ENCODE results near the gene NUP93.
A peak's percentile ranks its signal among the peaks of the same experiment; 100 is the strongest.

Gene NUP93

DNA sequence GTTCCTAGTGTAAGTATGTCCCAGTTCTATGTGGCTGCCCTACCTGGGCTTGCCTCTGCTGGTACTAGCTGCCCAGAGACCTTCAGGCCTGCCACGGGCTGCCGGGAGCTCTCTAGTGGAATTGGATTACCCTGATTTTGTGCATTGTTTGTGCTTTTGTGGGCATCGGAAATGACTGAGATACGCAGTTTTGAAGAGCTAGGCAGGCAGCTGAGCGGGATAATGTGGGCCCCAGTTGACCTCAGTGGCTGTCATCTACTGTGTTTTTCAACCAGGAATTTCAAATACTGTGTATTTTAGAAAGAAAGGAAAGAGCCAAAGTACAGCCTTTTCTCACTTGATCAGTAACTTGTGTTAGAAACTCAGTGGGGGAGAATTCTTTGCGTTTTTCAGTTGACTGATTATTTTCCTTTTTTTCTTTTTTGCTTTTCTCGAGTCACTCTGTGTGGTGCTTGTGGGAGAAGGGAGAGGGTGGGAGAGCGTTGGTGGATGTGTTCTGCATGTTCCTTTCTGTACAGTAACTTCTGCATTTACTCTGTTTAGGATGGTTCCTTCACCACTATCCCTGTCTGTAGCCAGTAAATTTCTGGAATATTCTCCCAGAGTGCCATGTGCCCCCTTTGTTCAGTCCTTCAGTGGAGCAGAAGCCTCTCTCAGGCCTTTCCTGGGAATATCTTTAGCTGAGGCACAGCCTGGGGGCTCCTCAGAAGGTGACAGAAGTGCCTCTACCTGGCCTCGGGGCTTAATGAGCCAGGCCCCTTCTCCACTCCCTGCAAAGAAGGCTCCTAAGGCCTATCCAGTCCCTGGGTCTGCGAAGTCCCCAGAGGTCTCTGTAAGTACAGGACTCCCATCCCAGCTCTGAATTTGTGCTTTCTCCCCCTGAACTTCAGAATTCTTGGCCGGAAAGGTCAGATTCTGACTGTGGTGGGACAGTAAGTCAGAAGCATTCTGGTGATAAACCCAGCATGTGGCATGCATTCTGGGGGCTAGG is 120.1 kb downstream of the NUP93 start:
- H3K36me3 Mint-ChIP-seq, result no peaks in the 10 kb centered on the region
- H3K4me1 Mint-ChIP-seq, result peaks cover 33% of the 10 kb centered on the region
- H3K4me3 Mint-ChIP-seq, result no peak overlapping the region
- H3K9me3 Mint-ChIP-seq, result no peaks in the 10 kb centered on the region
- no peak overlapping the region for H3K27ac Mint-ChIP-seq
- H3K27me3 Mint-ChIP-seq, result no peaks in the 10 kb centered on the region

DNA sequence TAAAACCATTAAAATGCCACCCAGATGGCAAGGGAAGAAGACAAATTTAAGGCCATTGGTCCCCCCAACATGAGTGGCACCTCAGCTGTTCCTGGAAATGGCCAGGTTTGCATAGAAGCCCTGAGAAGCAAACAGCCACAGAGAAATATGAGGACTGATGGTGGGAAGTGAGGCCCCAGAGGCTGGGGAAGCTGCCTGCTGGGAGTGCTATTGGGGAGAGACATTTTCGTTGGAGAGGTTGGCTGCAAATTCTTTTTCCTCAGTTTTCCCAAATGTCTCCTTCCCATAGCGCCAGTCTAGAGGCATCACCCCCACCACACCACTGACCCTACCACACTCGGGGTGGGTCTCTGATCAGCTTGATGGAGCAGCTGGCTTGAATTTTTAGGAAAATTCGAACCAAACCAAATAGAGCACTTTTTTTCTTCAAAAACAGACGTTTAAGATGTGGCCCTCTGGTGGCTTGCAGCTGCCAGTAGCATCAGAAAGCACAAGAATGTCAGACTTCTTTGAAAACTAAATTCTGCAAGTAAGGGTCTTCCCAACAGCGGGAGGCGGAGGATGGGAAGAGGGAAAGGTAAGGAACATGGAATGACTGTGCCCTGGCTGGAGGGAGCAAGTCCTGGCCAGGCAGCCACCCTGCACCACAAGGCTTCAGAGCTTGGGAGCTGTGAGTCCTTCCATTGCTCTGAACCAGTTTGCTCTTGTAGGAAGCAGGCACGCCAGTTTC is 121.9 kb downstream of the NUP93 start:
- H3K9me3 Mint-ChIP-seq, result no peaks in the 10 kb centered on the region
- no peak overlapping the region for H3K27ac Mint-ChIP-seq
- no peaks in the 10 kb centered on the region for H3K27me3 Mint-ChIP-seq
- no peak overlapping the region for H3K4me3 Mint-ChIP-seq
- H3K36me3 Mint-ChIP-seq, result no peaks in the 10 kb centered on the region
- peaks cover 31% of the 10 kb centered on the region for H3K4me1 Mint-ChIP-seq

DNA sequence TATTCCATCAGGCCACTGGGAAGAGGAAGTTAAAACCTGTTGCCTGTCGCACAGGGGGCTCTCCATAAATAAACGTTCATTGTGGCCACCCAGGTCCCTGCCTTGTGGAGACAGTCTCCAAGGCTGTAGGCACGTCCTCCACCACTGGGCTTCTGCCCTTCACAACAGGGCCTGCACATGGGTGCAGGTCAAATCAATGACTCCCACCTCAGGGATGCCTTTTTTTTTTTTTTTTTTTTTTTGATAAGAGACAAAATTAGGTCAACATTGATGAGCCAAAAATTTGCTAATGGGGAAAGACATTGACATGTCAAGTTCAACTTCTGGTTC is 122.4 kb downstream of the NUP93 start:
- Mint-ChIP-seq H3K4me1 (peaks cover 26% of the 10 kb centered on the region), H3K4me3 (no peak overlapping the region), H3K36me3 (no peaks in the 10 kb centered on the region), H3K27ac (no peak overlapping the region), H3K9me3 (no peaks in the 10 kb centered on the region), H3K27me3 (no peaks in the 10 kb centered on the region)

- no peaks in the 10 kb centered on the region for H3K27me3 Mint-ChIP-seq
- no peak overlapping the region for H3K4me3 Mint-ChIP-seq
- H3K36me3 Mint-ChIP-seq, result no peaks in the 10 kb centered on the region
- H3K27ac Mint-ChIP-seq, result no peak overlapping the region
- peaks cover 20% of the 10 kb centered on the region for H3K4me1 Mint-ChIP-seq
- H3K9me3 Mint-ChIP-seq, result no peaks in the 10 kb centered on the region
Observed at GRCh38 chr16:56852968-56853367, 123.0 kb downstream of the NUP93 start.

GRCh38 chr16:56855201-56855600 is 125.3 kb downstream of the NUP93 start:
- Mint-ChIP-seq H3K36me3 (no peaks in the 10 kb centered on the region), H3K9me3 (no peaks in the 10 kb centered on the region), H3K27me3 (no peaks in the 10 kb centered on the region), H3K4me1 (peaks cover 22% of the 10 kb centered on the region), H3K27ac (no peak overlapping the region), H3K4me3 (no peak overlapping the region)

- no peak overlapping the region for H3K27ac Mint-ChIP-seq
- no peak overlapping the region for H3K4me3 Mint-ChIP-seq
- no peaks in the 10 kb centered on the region for H3K36me3 Mint-ChIP-seq
- no peaks in the 10 kb centered on the region for H3K27me3 Mint-ChIP-seq
- no peaks in the 10 kb centered on the region for H3K9me3 Mint-ChIP-seq
- peaks cover 29% of the 10 kb centered on the region for H3K4me1 Mint-ChIP-seq
Observed at GRCh38 chr16:56855946-56856345, 126.0 kb downstream of the NUP93 start.

GRCh38 chr16:56856876-56857447 is 127.0 kb downstream of the NUP93 start:
- H3K4me3 Mint-ChIP-seq, result no peak overlapping the region
- peaks cover 38% of the 10 kb centered on the region for H3K4me1 Mint-ChIP-seq
- no peaks in the 10 kb centered on the region for H3K9me3 Mint-ChIP-seq
- no peaks in the 10 kb centered on the region for H3K36me3 Mint-ChIP-seq
- H3K27ac Mint-ChIP-seq, result no peak overlapping the region
- H3K27me3 Mint-ChIP-seq, result no peaks in the 10 kb centered on the region

- Mint-ChIP-seq H3K4me1 (peaks cover 49% of the 10 kb centered on the region), H3K9me3 (no peaks in the 10 kb centered on the region), H3K4me3 (no peak overlapping the region), H3K36me3 (no peaks in the 10 kb centered on the region), H3K27ac (peak overlapping the region; percentile 70), H3K27me3 (no peaks in the 10 kb centered on the region)
Observed at GRCh38 chr16:56858374-56858773, 128.4 kb downstream of the NUP93 start.

- H3K9me3 Mint-ChIP-seq, result no peaks in the 10 kb centered on the region
- H3K27me3 Mint-ChIP-seq, result no peaks in the 10 kb centered on the region
- peaks cover 49% of the 10 kb centered on the region for H3K4me1 Mint-ChIP-seq
- peak overlapping the region; percentile 55 for H3K27ac Mint-ChIP-seq
- no peak overlapping the region for H3K4me3 Mint-ChIP-seq
- H3K36me3 Mint-ChIP-seq, result no peaks in the 10 kb centered on the region
Observed at GRCh38 chr16:56859636-56860035, 129.7 kb downstream of the NUP93 start.

GRCh38 chr16:56860226-56861020 is 130.5 kb downstream of the NUP93 start:
- Mint-ChIP-seq H3K36me3 (no peaks in the 10 kb centered on the region), H3K4me1 (peaks cover 49% of the 10 kb centered on the region), H3K27ac (peak overlapping the region; percentile 84)

GRCh38 chr16:56861092-56861610 is 131.2 kb downstream of the NUP93 start:
- Mint-ChIP-seq H3K27me3 (no peaks in the 10 kb centered on the region), H3K4me1 (peaks cover 49% of the 10 kb centered on the region), H3K36me3 (no peaks in the 10 kb centered on the region), H3K4me3 (peak overlapping the region; percentile 76), H3K9me3 (no peaks in the 10 kb centered on the region), H3K27ac (peak overlapping the region; percentile 62)

More at GRCh38 chr16:56860226-56861020, 130.5 kb downstream of the NUP93 start:
- no peaks in the 10 kb centered on the region for H3K27me3 Mint-ChIP-seq
- H3K9me3 Mint-ChIP-seq, result no peaks in the 10 kb centered on the region
- H3K4me3 Mint-ChIP-seq, result peak overlapping the region; percentile 76

DNA sequence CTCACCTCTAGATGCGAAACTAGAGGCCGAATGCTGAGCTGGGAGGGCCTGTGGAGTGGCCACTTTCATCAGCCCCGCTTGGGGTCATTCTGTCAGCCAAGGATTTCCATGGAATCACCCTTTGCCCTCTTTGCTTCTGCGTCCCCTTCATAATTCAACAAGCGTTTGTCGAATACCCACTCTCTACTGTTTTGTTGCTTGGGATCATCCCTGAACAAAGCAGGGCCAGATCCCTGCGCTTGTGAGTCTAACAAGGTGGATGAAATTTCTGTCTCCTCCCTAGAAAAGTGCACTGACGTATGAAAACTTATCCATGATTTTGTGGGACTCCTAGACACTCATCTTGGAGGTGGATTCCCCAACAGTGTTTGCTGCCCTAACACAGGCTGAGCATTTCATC is 131.8 kb downstream of the NUP93 start:
- H3K36me3 Mint-ChIP-seq, result no peaks in the 10 kb centered on the region
- no peak overlapping the region for H3K4me3 Mint-ChIP-seq
- no peaks in the 10 kb centered on the region for H3K27me3 Mint-ChIP-seq
- H3K27ac Mint-ChIP-seq, result no peak overlapping the region
- peaks cover 49% of the 10 kb centered on the region for H3K4me1 Mint-ChIP-seq
- no peaks in the 10 kb centered on the region for H3K9me3 Mint-ChIP-seq

GRCh38 chr16:56862776-56863175 is 132.8 kb downstream of the NUP93 start:
- Mint-ChIP-seq H3K4me3 (no peak overlapping the region), H3K9me3 (no peaks in the 10 kb centered on the region), H3K27ac (no peak overlapping the region), H3K27me3 (no peaks in the 10 kb centered on the region), H3K4me1 (peaks cover 54% of the 10 kb centered on the region), H3K36me3 (no peaks in the 10 kb centered on the region)

DNA sequence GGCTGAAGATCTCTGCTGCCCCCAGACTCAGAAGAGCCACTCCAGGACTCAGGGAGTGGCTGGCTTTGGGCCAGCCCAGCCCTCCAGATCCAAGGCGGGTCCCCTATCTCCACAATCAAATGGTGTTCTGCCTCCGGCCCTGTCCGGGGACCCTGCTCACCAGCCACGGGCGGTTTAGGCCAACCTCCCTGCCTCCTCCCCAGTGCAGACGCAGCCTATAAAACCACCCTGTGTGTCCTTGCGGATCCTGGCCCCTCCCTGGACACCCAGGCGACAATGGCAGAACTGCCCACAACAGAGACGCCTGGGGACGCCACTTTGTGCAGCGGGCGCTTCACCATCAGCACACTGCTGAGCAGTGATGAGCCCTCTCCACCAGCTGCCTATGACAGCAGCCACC is 135.0 kb downstream of the NUP93 start, which contains the start of gene SLC12A3:
TSS of gene SLC12A3 (plus strand) at position 248 of the 400 bp plus-strand sequence. CDS start at position 277, 29 bp downstream.
- Mint-ChIP-seq H3K27ac (no peak within 1 kb of the TSS), H3K4me3 (no peak within 1 kb of the TSS), H3K36me3 (no peaks in the 10 kb centered on the region), H3K9me3 (no peaks in the 10 kb centered on the region), H3K4me1 (peaks cover 39% of the 10 kb centered on the region), H3K27me3 (no peaks in the 10 kb centered on the region)

Measured in activated naive CD4-positive, alpha-beta T cell treated with anti-CD3 and anti-CD28 coated beads, Interleukin-2, amount 50 U/mL, for 24 hours (primary cell).